Neural cell (in vitro differentiated cells): ENCODE results near the gene MYEOV.

Source experiments
- CTCF ChIP-seq: fragments of 450-650 bp; IDR thresholded peaks from 2 replicates; pipeline ENCODE4 v1.5.1; 2014; ENCODE audit warnings: antibody characterized with exemption, mild to moderate bottlenecking, moderate library complexity; ENCODE audit not compliant: poor library complexity, severe bottlenecking
- EZH2 ChIP-seq: fragments of 200-600, 300-800 bp; shearing (Covaris generic), sonication (generic); IDR thresholded peaks from 2 replicates; pipeline ENCODE4 v1.6.1; 2014; ENCODE audit warnings: antibody characterized with exemption, low read length, borderline replicate concordance, mild to moderate bottlenecking; ENCODE audit not compliant: insufficient read depth, poor library complexity, severe bottlenecking
- POLR2AphosphoS5 ChIP-seq: IDR thresholded peaks from 2 replicates; pipeline ENCODE4 v1.6.1; 2012

- TF ChIP-seq CTCF (no peak), EZH2 (no peak), POLR2AphosphoS5 (no peak)
These were observed 33.8 kb downstream of the MYEOV start for GRCh38 chr11:69327741-69328191.
